CD4-positive, alpha-beta memory T cell (primary cell): Measurements from ENCODE around the gene CABP4. TPM values are rescaled to one million over a fixed set of nuclear protein-coding genes. Genes with fewer than 3 reads are reported as not detected.

Experiments used
- CTCF ChIA-PET: fragments of 350-600 bp; sonication (Branson Sonifier 250); formaldehyde crosslinking; loops from one replicate; lab custom pipeline; 2021; ENCODE audit warnings: inconsistent platforms; ENCODE audit not compliant: partially characterized antibody; lab: Charles Lee
- POLR2A ChIA-PET: fragments of 350-600 bp; sonication (Branson Sonifier 250); formaldehyde crosslinking; loops from one replicate; lab custom pipeline; 2021; ENCODE audit not compliant: partially characterized antibody; lab: Charles Lee
- DNase-seq, 5 donors: peaks; one replicate each; pipeline versions ENCODE4 v3.0.0 to v3.0.0-alpha.2; 2020 to 2022; ENCODE audit warnings: mixed read lengths in 1 of 5
- H3K27ac ChIP-seq: one replicate; pipeline ENCODE4 v1.7.0; 2013; ENCODE audit warnings: low read depth, low read length
- H3K27me3 ChIP-seq: 2 replicates; pipeline ENCODE4 v1.7.0; 2013; ENCODE audit warnings: mild to moderate bottlenecking, low read length, moderate library complexity; ENCODE audit not compliant: insufficient read depth
- H3K36me3 ChIP-seq: 2 replicates; pipeline ENCODE4 v1.7.0; 2013; ENCODE audit warnings: mild to moderate bottlenecking, low read length, moderate library complexity; ENCODE audit not compliant: insufficient read depth
- H3K4me1 ChIP-seq: 2 replicates; pipeline ENCODE4 v1.7.0; 2013; ENCODE audit warnings: mild to moderate bottlenecking, low read length, moderate library complexity; ENCODE audit not compliant: insufficient read depth
- H3K4me3 ChIP-seq, 2 donors: one replicate each; pipeline ENCODE4 v1.7.0; 2013; ENCODE audit warnings: low read length in 2 of 2, mild to moderate bottlenecking in 1 of 2
- H3K9me3 ChIP-seq, 2 donors: one replicate each; pipeline ENCODE4 v1.7.0; 2013; ENCODE audit warnings: low read length in 2 of 2, control low read depth in 1 of 2; ENCODE audit not compliant: control insufficient read depth in 1 of 2
- H3K27ac Mint-ChIP-seq, 7 donors: one replicate each; pipeline ENCODE4 v1.8.0; 2020 to 2021; ENCODE audit warnings: mixed read lengths in 7 of 7, mild to moderate bottlenecking in 6 of 7, inconsistent platforms in 3 of 7, moderate library complexity in 3 of 7
- H3K27me3 Mint-ChIP-seq, 2 donors: one replicate each; pipeline ENCODE4 v1.8.0; 2020 to 2021; ENCODE audit warnings: mixed read lengths in 2 of 2
- H3K36me3 Mint-ChIP-seq, 2 donors: one replicate each; pipeline ENCODE4 v1.8.0; 2020 to 2021; ENCODE audit warnings: mixed read lengths in 2 of 2, inconsistent platforms in 1 of 2, mild to moderate bottlenecking in 1 of 2
- H3K4me1 Mint-ChIP-seq, 4 donors: one replicate each; pipeline ENCODE4 v1.8.0; 2020 to 2021; ENCODE audit warnings: mixed read lengths in 4 of 4, mild to moderate bottlenecking in 1 of 4
- H3K4me3 Mint-ChIP-seq, 8 donors: one replicate each; pipeline ENCODE4 v1.8.0; 2020 to 2021; ENCODE audit warnings: mixed read lengths in 8 of 8, mild to moderate bottlenecking in 7 of 8, moderate library complexity in 6 of 8, inconsistent platforms in 3 of 8
- H3K9me3 Mint-ChIP-seq, 8 donors: one replicate each; pipeline ENCODE4 v1.8.0; 2020 to 2021; ENCODE audit warnings: mixed read lengths in 8 of 8, mild to moderate bottlenecking in 5 of 8, inconsistent platforms in 3 of 8, moderate library complexity in 1 of 8
- intact Hi-C: fragments of 100-400 bp; cut with micrococcal nuclease; formaldehyde crosslinking; loops from one replicate; pipeline ENCODE4 v1.15.1; 2023
- polyA plus RNA-seq, 2 donors: library from polyadenylated mRNA; unstranded; fragments of 300-500 nt; fragmentation: Illumina TruSeq; gene quantifications; one replicate each; pipeline ENCODE4 v1.2.3, GENCODE V29; 2021
- total RNA-seq, 2 experiments: library from RNA; stranded (reverse); gene quantifications; one replicate each; pipeline ENCODE4 v1.2.3, GENCODE V29; 2021

Gene CABP4
- total and polyA plus RNA-seq, 4 experiments from 2014 or later = 0.27 to 2.3 (median 1.1) TPM

DNA sequence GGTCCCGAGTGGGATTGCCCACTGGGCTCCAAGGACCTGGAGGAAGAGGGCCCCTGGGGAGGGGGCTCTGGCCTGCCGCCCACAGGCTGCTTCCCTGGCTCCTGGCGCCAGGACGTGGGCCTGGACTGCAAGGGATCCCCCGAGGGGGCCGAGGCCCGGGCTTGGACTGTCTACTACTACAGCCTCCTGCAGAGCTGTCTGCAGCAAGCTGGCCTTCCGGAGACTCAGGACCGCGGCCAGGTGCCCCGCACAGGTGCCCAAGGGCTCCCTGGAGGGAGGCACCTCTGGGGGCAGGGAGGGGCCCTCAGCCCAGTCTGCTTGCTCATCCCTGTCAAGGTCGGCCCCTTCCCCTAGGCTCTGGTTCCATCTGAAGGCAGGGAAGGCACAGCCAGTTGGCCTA lies 37.7 kb upstream of the CABP4 start:
- H3K4me1 ChIP-seq = peaks cover 80% of the 10 kb centered on the region
- no peaks in the 10 kb centered on the region for H3K9me3 ChIP-seq
- H3K27ac ChIP-seq = peak overlapping the region; percentile 53
- H3K9me3 Mint-ChIP-seq = peaks cover 0 to 2% (median 0%) of the 10 kb centered on the region in 8 donors
- ChIA-PET CTCF (interaction anchor here (0.9 to 6.4 kb wide), 6 partner anchors 10 to 61 kb away, joined by 3 to 63 read pairs (median 5); partner anchors contain the start of genes PPP1CA, PTPRCAP and TBC1D10C), POLR2A (interaction anchor here (0.8 to 31.8 kb wide), 14 partner anchors 14 to 146 kb away, joined by 3 to 2262 read pairs (median 4); partner anchors contain the start of genes AIP, CDK2AP2, CORO1B and POLD4)
- no peaks in the 10 kb centered on the region for H3K36me3 ChIP-seq
- peak overlapping the region in 6 of 8 donors; percentile 10 to 98 (median 68) for H3K4me3 Mint-ChIP-seq
- DNase-seq = no peak
- H3K4me3 ChIP-seq = peak overlapping the region in 1 of 2 donors; percentile 3
- peak overlapping the region; percentile 76 to 92 (median 79) for H3K27ac Mint-ChIP-seq
- peaks cover 33 to 73% (median 55%) of the 10 kb centered on the region in 4 donors for H3K4me1 Mint-ChIP-seq
- H3K27me3 Mint-ChIP-seq = no peaks in the 10 kb centered on the region
- no peaks in the 10 kb centered on the region for H3K27me3 ChIP-seq
- intact Hi-C loops = loop anchor here (1.0 to 2.0 kb wide), 4 partner anchors 8 to 51 kb away; partner anchors contain the start of genes RPS6KB2 and TMEM134
- H3K36me3 Mint-ChIP-seq = no peaks in the 10 kb centered on the region

DNA sequence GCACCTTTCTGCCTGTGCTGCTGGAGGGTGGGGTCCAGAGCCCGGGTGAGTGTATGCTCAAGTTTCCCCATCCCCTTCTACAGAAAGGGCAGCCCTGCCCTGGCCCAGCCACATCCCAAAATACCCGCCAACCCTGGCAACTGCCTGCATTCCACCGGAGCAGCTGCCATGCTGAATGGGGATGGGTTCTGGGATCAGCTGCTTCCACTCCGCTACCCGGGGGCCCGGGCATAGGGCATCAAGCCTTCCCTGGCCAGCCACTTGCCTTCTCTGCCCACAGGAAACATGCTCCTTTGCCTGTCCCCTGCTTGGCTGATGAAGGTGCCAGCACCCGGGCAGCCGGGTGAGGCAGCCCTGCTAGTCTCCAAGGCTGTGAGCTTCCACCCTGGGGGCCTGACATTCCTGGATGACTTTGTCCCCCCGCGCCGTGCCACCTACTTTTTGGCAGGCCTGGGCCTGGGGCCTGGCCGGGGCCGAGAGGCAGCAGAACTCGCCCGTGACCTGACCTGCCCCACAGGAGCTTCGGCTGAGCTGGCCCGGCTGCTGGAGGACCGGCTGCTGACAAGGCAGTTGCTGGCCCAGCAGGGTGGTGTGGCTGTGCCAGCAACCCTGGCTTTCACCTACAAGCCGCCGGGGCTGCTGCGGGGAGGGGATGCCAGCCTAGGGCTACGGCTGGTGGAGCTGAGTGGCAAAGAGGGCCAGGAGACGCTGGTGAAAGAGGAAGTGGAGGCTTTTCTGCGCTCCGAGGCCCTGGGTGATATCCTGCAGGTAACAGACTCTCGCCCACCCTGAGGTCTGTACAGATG lies 36.5 kb upstream of the CABP4 start:
- Mint-ChIP-seq H3K36me3 (no peaks in the 10 kb centered on the region), H3K4me1 (peaks cover 29 to 68% (median 49%) of the 10 kb centered on the region in 4 donors), H3K9me3 (no peaks in the 10 kb centered on the region), H3K27me3 (no peaks in the 10 kb centered on the region), H3K27ac (peak overlapping the region; percentile 31 to 92 (median 79)), H3K4me3 (peak overlapping the region; percentile 48 to 87 (median 84))
- H3K9me3 ChIP-seq = no peaks in the 10 kb centered on the region
- H3K36me3 ChIP-seq = no peaks in the 10 kb centered on the region
- DNase-seq = peak in 3 of 5 donors; percentile 44 to 65 (median 45)
- H3K27ac ChIP-seq = peak overlapping the region; percentile 32
- H3K27me3 ChIP-seq = no peaks in the 10 kb centered on the region
- intact Hi-C loops = no loop called here
- H3K4me1 ChIP-seq = peaks cover 67% of the 10 kb centered on the region
- H3K4me3 ChIP-seq = peak overlapping the region in 1 of 2 donors; percentile 24
- POLR2A ChIA-PET = interaction anchor here (0.6 to 31.8 kb wide), 10 partner anchors 13 to 144 kb away, joined by 3 to 2262 read pairs (median 12); partner anchors contain the start of genes AIP, CDK2AP2, POLD4 and PPP1CA
- CTCF ChIA-PET = interaction anchor here (1.3 to 6.4 kb wide), 4 partner anchors 10 to 62 kb away, joined by 3 to 63 read pairs (median 6); partner anchors contain the start of genes PPP1CA and TBC1D10C

DNA sequence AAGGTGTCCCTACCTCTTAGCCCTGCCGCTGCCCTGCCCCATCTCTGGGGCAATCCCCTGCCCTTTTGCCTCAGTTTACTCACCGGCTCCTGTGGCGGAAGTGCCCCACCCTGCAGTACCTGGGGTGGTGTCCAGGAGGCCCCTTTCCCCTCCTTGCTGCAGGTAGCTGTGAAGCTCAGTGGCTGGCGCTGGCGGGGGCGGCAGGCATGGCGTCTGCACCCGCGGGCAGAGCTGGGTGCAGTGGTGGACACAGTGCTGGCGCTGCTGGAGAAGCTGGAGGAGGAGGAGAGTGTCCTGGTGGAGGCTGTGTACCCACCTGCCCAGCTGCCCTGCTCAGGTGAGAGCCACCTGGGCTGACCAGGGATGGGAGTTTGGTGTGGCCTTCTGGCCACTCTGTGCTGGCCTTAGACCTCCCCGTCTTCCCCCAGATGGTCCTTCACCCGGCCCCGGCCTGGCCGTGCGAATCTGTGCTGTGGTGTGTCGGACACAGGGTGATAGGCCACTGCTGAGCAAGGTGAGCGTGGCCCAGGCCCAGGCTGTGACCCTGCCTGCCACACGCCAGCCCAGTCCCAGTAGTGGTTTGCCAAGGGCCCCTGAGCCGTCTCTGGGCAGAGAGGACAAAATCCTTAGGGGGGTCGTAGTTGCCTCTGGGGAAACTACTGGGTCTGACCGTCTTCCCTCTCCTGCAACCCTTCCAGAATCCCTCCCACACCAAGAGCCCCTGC lies 35.7 kb upstream of the CABP4 start:
- H3K4me1 Mint-ChIP-seq = peaks cover 29 to 65% (median 48%) of the 10 kb centered on the region in 4 donors
- ChIA-PET CTCF (interaction anchor here (1.3 to 6.4 kb wide), 6 partner anchors 10 to 49 kb away, joined by 3 to 63 read pairs (median 6); partner anchors contain the start of genes PPP1CA, TBC1D10C and TMEM134), POLR2A (interaction anchor here (0.6 to 31.8 kb wide), 19 partner anchors 8 to 86 kb away, joined by 3 to 2262 read pairs (median 10); partner anchors contain the start of genes AIP, CORO1B, PITPNM1 and POLD4)
- peak overlapping the region in 1 of 2 donors; percentile 24 for H3K4me3 ChIP-seq
- peak overlapping the region; percentile 32 for H3K27ac ChIP-seq
- H3K9me3 Mint-ChIP-seq = no peaks in the 10 kb centered on the region
- H3K4me3 Mint-ChIP-seq = peak overlapping the region; percentile 48 to 88 (median 86)
- no peaks in the 10 kb centered on the region for H3K9me3 ChIP-seq
- no peak for DNase-seq
- peaks cover 63% of the 10 kb centered on the region for H3K4me1 ChIP-seq
- H3K36me3 Mint-ChIP-seq = no peaks in the 10 kb centered on the region
- intact Hi-C loops = no loop called here
- no peaks in the 10 kb centered on the region for H3K27me3 ChIP-seq
- peak overlapping the region; percentile 52 to 92 (median 87) for H3K27ac Mint-ChIP-seq
- no peaks in the 10 kb centered on the region for H3K27me3 Mint-ChIP-seq
- H3K36me3 ChIP-seq = no peaks in the 10 kb centered on the region

DNA sequence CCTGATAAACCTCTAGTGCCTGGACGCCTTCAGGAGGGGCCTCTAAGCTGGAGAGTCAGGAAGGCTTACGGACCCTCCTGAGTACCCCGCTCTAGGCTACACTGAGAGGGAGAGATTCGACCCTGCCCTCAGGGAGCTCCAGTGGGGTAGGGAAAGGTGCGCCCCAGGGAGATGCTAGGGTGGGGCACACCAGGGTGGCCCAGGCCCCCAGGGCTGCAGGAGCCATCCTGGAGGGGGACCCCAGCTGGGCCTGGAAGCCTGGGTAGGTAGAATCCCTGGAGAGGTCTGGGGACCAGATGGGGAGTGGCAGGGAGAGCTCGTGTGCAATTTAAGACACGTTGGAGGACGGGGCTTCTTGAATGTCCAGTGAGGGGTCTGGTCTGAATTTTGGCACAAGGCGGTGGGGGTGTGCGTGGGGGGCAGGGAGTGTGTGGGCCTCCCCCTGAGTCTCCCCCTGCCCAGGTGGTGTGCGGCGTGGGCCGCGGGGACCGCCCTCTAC lies 35.0 kb upstream of the CABP4 start:
- Histone ChIP-seq H3K4me3 (peak overlapping the region in 1 of 2 donors; percentile 69), H3K27me3 (no peaks in the 10 kb centered on the region), H3K27ac (peak overlapping the region; percentile 66), H3K9me3 (no peaks in the 10 kb centered on the region), H3K36me3 (no peaks in the 10 kb centered on the region), H3K4me1 (peaks cover 56% of the 10 kb centered on the region)
- intact Hi-C loops = no loop called here
- Mint-ChIP-seq H3K4me3 (peak overlapping the region; percentile 82 to 88 (median 86)), H3K36me3 (no peaks in the 10 kb centered on the region), H3K27ac (peak overlapping the region; percentile 52 to 92 (median 88)), H3K4me1 (peaks cover 29 to 65% (median 48%) of the 10 kb centered on the region in 4 donors), H3K9me3 (no peaks in the 10 kb centered on the region), H3K27me3 (no peaks in the 10 kb centered on the region)
- no peak for DNase-seq
- ChIA-PET CTCF (interaction anchor here (1.3 to 6.4 kb wide), 4 partner anchors 13 to 48 kb away, joined by 3 to 63 read pairs (median 6); partner anchors contain the start of genes PPP1CA, TBC1D10C and TMEM134), POLR2A (interaction anchor here (0.5 to 31.8 kb wide), 17 partner anchors 8 to 85 kb away, joined by 3 to 2262 read pairs (median 6); partner anchors contain the start of genes AIP, CORO1B, PITPNM1 and POLD4)

DNA sequence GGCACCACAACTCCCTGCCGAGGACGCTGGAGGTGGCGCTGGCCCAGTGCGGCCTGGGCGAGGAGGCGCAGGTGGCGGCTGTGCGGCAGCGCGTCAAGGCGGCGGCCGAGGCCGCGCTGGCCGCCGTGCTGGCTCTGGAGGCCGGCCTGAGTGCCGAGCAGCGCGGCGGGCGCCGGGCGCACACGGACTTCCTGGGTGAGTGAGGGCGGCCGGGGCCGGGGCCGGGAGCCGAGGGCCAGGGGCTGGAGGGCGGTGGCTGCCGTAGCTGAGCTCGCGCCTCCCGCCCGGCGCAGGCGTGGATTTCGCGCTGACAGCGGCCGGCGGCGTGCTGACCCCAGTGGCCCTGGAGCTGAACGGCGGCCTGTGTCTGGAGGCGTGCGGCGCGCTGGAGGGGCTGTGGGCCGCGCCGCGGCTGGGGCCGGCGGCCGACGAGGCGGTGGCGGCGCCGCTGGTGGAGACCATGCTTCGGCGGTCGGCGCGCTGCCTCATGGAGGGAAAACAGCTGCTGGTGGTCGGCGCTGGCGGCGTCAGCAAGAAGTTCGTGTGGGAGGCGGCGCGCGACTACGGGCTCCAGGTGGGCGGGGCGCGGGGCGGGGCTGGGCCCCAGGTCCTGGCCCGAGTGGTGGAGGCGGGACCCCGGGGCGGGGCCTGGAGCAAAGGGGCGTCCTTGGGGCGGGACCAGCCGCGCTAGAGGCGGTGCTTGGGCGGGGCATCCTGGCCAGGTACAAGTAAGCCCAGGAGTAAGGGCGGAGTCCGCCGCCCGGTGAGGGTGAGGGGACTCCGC lies 34.3 kb upstream of the CABP4 start:
- Mint-ChIP-seq H3K36me3 (no peaks in the 10 kb centered on the region), H3K27ac (peak overlapping the region; percentile 64 to 94 (median 92)), H3K4me1 (peaks cover 29 to 63% (median 46%) of the 10 kb centered on the region in 4 donors), H3K27me3 (no peaks in the 10 kb centered on the region), H3K9me3 (no peaks in the 10 kb centered on the region), H3K4me3 (peak overlapping the region; percentile 67 to 87 (median 80))
- Histone ChIP-seq H3K9me3 (no peaks in the 10 kb centered on the region), H3K4me3 (peak overlapping the region in 1 of 2 donors; percentile 69), H3K36me3 (no peaks in the 10 kb centered on the region), H3K27me3 (no peaks in the 10 kb centered on the region), H3K4me1 (peaks cover 53% of the 10 kb centered on the region), H3K27ac (peak overlapping the region; percentile 66)
- intact Hi-C loops = loop anchor here (1.0 kb wide), 2 partner anchors 16 to 18 kb away; partner anchors contain the start of gene PTPRCAP
- ChIA-PET CTCF (interaction anchor here (1.3 to 6.4 kb wide), 4 partner anchors 14 to 48 kb away, joined by 3 to 63 read pairs (median 6); partner anchors contain the start of genes PPP1CA, TBC1D10C and TMEM134), POLR2A (interaction anchor here (0.5 to 31.8 kb wide), 18 partner anchors 9 to 144 kb away, joined by 3 to 2262 read pairs (median 6); partner anchors contain the start of genes AIP, CORO1B, PITPNM1 and POLD4)
- DNase-seq = peak; percentile 96 to 99 (median 97)
